Esophagus squamous epithelium (tissue), 4 donors: ENCODE measurements around the gene CYS1.

ENCODE experiments used
- CTCF ChIP-seq, 6 experiments: fragments of 450-650 bp in 4 of 6; fragments of 200-600 bp in 2 of 6; sonication (generic) in 2 of 6; IDR thresholded peaks; one replicate each; pipeline ENCODE4 v1.5.1; 2016 to 2019; ENCODE audit warnings: antibody characterized with exemption in 6 of 6, mild to moderate bottlenecking in 4 of 6, moderate library complexity in 4 of 6
- POLR2A ChIP-seq, 4 donors: fragments of 450-650 bp; IDR thresholded peaks; one replicate each; pipeline ENCODE4 v1.6.1; 2017; ENCODE audit warnings: antibody characterized with exemption in 4 of 4, mild to moderate bottlenecking in 4 of 4, moderate library complexity in 3 of 4

- no peak for TF ChIP-seq POLR2A (IDR thresholded peaks at IDR 0.05)
- TF ChIP-seq CTCF (IDR thresholded peaks at IDR 0.05): no peak
Observed at GRCh38 chr2:10047616-10048500, 32.4 kb downstream of the CYS1 start.
